22Rv1 (cell line): ENCODE measurements around the gene POLN.

ENCODE experiments used
- CTCF ChIP-seq: fragments of 450-650 bp; IDR thresholded peaks from 2 replicates; pipeline ENCODE4 v1.5.1; 2017; ENCODE audit warnings: mild to moderate bottlenecking
- ZFX ChIP-seq: fragments of 450-650 bp; IDR thresholded peaks from 2 replicates; pipeline ENCODE4 v1.6.1; 2017; ENCODE audit warnings: antibody characterized with exemption, borderline replicate concordance

- TF ChIP-seq ZFX (no peak), CTCF (no peak)
Observed at GRCh38 chr4:2049811-2050210, 192.1 kb downstream of the POLN start.
